CD4-positive, alpha-beta T cell treated with Interleukin-21 for 1 hour (primary cell): ENCODE data around the gene HSFX3.
A peak's percentile ranks its signal among the peaks of the same experiment; 100 is the strongest.
"Not testable (repeated sequence)": the region's sequence is repeated elsewhere in the genome, so short reads cannot be mapped to it uniquely, and the experiment has no call there.

ENCODE experiments used
- DNase-seq: peaks from one replicate; pipeline ENCODE4 v3.0.0-alpha.2; 2020

Gene HSFX3, protein sequence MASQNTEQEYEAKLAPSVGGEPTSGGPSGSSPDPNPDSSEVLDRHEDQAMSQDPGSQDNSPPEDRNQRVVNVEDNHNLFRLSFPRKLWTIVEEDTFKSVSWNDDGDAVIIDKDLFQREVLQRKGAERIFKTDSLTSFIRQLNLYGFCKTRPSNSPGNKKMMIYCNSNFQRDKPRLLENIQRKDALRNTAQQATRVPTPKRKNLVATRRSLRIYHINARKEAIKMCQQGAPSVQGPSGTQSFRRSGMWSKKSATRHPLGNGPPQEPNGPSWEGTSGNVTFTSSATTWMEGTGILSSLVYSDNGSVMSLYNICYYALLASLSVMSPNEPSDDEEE

GRCh38 chrX:149549701-149550100 lies at the start of gene HSFX3:
Gene HSFX3 (minus strand): TSS chrX:149549924. CDS start chrX:149549852, 72 bp downstream.
- DNase-seq: not testable (repeated sequence)

DNA sequence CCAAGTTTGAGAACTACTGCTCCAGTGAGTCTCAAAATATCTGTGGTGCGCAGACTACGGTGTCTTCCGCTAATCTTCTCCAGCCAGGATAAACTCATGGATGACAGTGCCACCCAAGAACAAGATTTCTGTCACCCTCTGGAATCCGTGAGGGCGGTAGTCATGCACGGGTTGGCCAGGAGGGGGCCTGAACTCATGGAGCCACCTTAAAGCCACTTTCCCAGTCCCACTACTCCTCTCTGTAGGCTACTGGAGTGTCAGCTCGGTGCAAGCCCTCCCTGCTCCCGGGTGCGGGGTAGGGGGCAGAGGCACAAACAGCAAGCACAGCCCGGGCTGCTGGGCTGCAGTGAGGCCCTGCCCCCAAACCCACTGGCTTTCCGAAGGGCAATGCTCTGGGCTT lies 48.9 kb upstream of the HSFX3 start:
- DNase-seq: not testable (repeated sequence)

- not testable (repeated sequence) for DNase-seq
Measured at GRCh38 chrX:149595943-149596342, 46.2 kb upstream of the HSFX3 start.

GRCh38 chrX:149595214-149595613 lies 45.5 kb upstream of the HSFX3 start, which contains the start of gene HSFX2:
Gene HSFX2 (minus strand): TSS chrX:149595314. CDS start chrX:149594700, 614 bp downstream.
- not testable (repeated sequence) for DNase-seq

- DNase-seq: not testable (repeated sequence)
Measured at GRCh38 chrX:149590993-149591392, 41.3 kb upstream of the HSFX3 start.

DNA sequence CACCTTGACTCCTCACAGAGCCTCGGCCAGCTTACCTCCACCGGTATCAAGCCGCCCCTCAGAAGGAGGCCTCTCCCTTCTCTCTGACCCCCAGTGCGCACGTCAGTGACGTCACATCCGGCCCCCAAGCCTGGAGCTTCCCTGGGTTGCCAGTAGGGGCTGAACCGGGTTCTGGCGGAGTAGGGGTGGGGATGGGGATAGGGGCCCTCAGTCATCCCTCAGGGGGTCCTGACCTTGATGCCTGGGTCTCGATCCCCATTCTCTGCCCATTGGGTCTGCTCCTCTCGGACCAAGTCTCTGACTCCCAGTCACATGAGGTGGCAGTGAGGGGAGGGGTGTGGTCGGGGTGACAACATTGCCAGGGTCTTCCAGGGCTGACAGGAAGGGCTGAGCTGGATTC lies 37.6 kb upstream of the HSFX3 start, which contains the start of gene MAGEA9B:
Gene MAGEA9B (minus strand): TSS at position 101 of the 400 bp plus-strand sequence. CDS start 4,280 bp downstream, outside the sequence.
- not testable (repeated sequence) for DNase-seq

DNA sequence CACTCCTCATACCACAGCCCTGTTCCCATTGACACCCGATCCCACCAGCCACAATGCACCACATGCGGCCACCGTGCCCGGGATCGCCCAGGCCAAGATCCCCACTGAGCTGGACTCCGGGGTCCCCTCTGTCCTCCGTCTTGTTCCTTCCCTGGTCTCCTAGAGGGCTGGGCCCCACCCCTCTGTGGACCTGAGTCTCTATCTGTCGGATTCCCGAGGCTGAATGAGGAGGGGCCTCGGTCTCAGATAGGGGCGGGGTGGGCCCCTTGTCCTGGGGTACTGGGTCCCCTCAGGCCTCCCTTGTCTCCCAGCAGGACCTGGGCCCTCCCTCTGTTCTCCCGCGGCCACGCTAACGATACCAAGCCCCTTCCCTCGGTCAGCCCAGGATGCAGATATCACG lies 35.9 kb upstream of the HSFX3 start:
- not testable (repeated sequence) for DNase-seq

- not testable (repeated sequence) for DNase-seq
Measured at GRCh38 chrX:149573456-149573855, 23.7 kb upstream of the HSFX3 start.

- no peak for DNase-seq
Measured at GRCh38 chrX:149572743-149573142, 23.0 kb upstream of the HSFX3 start.

- no peak for DNase-seq
Measured at GRCh38 chrX:149571770-149572169, 22.0 kb upstream of the HSFX3 start.

DNA sequence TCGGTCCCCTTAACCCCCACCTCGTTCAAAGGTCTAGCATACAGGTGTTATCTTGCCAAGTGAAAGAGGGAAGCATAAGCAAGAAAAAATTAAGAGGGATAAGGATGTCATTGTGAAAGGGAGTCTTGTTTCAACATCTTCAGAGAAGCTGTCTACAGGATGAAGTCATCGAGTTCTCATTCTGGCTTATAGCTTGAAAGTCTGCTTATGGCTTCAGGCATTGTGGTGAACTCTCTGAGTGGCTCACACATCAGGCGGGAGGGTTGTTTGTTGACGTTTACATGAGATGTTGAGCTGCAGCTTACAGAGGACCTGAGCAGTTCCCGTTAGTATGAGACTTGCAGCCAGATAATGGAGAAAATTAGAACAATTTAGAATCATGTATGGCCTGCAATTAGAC lies 20.9 kb upstream of the HSFX3 start:
- no peak for DNase-seq

DNA sequence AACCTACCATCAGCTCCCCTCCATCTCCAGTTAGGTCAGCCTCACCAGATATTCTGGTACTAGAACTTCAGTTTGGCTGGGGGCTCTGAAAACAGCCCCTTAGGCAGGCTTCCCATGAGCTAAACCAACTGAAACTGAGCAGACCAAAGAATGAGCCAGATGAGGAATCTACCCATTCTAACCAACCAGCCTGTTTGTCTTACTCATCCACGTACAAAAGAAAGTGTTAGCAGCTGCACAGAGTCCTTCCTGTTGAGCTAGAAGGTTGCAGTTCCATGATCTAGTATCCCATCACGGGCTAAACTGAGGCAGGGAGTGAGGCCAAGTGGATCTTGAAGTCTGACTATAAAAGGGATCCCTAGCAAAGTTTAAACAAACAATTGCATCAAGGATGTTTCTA lies 20.0 kb upstream of the HSFX3 start:
- DNase-seq: no peak

GRCh38 chrX:149568701-149569296 lies 19.1 kb upstream of the HSFX3 start:
- no peak for DNase-seq

- no peak for DNase-seq
Measured at GRCh38 chrX:149567621-149568417, 18.1 kb upstream of the HSFX3 start.

- no peak for DNase-seq
Measured at GRCh38 chrX:149563359-149563758, 13.6 kb upstream of the HSFX3 start.

DNA sequence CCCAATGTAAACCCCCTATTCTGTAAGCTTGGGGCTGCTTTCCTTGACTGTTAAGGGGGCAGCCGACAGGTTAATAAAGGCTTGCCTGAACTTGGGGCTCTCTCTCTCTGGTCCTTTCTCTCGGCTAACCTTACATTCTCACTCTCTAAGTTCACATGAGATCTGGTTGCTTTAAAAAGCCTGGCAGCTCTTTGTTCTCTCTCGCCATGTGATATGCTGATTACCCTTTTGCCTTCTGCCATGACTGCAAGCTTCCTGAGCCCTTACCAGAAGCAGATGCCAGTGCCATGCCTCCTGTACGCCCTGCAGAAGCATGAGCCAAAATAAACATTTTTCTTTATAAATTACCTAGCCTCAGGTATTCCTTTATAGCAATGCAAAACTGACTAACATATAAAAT lies 5.5 kb upstream of the HSFX3 start:
- DNase-seq: not testable (repeated sequence)

- not testable (repeated sequence) for DNase-seq
Measured at GRCh38 chrX:149551939-149552248, 2.2 kb upstream of the HSFX3 start.

DNA sequence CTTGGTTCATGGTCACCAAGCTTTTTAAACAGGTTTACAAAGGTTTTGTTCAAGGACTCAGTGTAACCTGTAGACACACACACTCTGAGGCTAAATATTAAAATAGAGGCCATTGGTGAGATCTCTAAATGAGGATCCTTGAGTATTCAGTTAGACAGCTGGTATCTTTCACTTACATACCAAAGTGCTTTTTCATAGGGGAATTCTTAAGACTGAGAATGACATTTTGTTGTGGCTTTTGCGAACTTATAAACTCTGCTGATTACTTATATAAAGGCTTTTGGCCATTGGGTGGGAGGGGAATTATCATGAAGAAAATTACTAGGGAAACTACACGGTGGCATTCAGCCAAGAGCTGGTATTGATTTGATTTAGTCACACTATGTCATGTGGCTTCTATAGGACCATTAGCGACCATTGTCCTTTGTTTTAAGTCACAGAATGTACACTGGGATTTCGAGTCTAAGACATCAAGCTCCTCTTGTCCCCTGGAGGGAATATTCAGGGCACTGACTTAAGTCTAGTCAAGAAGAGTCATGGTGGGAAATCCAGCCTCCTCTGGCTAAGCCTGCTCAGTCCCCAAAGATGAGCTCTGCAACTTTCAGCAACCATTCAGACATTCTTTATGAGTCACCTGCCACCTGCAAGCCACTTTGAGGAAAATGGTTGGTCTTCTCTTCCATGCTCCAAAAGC lies 1.7 kb upstream of the HSFX3 start:
- not testable (repeated sequence) for DNase-seq

- DNase-seq: peak; percentile 14
Measured at GRCh38 chrX:149550454-149550853, 730 bp upstream of the HSFX3 start.

GRCh38 chrX:149547782-149548181 lies 1.9 kb downstream of the HSFX3 start:
- not testable (repeated sequence) for DNase-seq

DNA sequence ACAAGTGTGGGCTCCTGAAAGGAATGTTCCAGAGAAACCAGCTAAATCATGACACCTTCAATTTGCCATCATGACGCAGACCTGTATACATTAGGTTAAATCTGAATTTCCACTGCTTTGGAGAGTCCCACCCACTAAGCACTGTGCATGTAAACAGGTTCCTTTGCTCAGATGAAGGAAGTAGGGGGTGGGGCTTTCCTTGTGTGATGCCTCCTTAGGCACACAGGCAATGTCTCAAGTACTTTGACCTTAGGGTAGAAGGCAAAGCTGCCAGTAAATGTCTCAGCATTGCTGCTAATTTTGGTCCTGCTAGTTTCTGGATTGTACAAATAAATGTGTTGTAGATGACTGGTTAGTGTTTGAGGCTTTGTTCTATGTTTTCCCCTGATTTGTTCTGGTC lies 2.8 kb downstream of the HSFX3 start:
- not testable (repeated sequence) for DNase-seq
